HepG2 (cell line): Measurements from ENCODE around the gene CCDC97. TPM values are rescaled to one million over a fixed set of nuclear protein-coding genes. Genes with fewer than 3 reads are reported as not detected.

ENCODE experiments used
- ATAC-seq: fragments of 200-7000 bp; cut with Tn5 transposase; 3 replicates; pipeline ENCODE4 v1.9.1; 2020; ENCODE audit warnings: mild to moderate bottlenecking, moderate library complexity
- BruUV-seq: library from RNA; stranded (reverse); fragments of 400-500 nt; replicated peaks from 2 replicates; lab custom pipeline; 2021; lab: Mats Ljungman, UMichigan
- CTCF ChIA-PET: fragments of 300-600 bp; formaldehyde crosslinking; extraction: SDS; loops from one replicate; lab custom pipeline; 2021; ENCODE audit warnings: low total read pairs, inconsistent platforms, low intra/inter-chr PET ratio; lab: Yijun Ruan, JAX
- POLR2A ChIA-PET: fragments of 350-600 bp; sonication (Branson Sonifier 250); formaldehyde crosslinking; loops from one replicate; lab custom pipeline; 2020; ENCODE audit warnings: antibody characterized with exemption, inconsistent platforms; lab: Yijun Ruan, JAX
- DNase-seq: peaks from one replicate; pipeline ENCODE4 v3.0.0-alpha.2; 2015; ENCODE audit warnings: low spot score
- FAIRE-seq: peaks from 3 replicates; lab custom pipeline; 2011; peaks lifted over from hg19 to GRCh38; lab: Jason Lieb, UNC
- H2AFZ ChIP-seq: one replicate; pipeline ENCODE4 v1.6.1; 2011; ENCODE audit warnings: low read length, inconsistent platforms
- H3K27ac ChIP-seq: fragments of 300-600 bp; 3 replicates; pipeline ENCODE4 v1.8.0; 2011; ENCODE audit warnings: mixed run types, mild to moderate bottlenecking, mixed read lengths, low read length, inconsistent platforms; ENCODE audit not compliant: insufficient read depth; ENCODE audit errors: extremely low read length
- H3K27me3 ChIP-seq, 2 experiments: fragments of 200-600 bp in 1 of 2; 2 replicates in 1 of 2; 3 replicates in 1 of 2; pipeline versions ENCODE4 v1.6.0 to v1.8.0; 2011; ENCODE audit warnings: low read length in 2 of 2, mild to moderate bottlenecking in 2 of 2, moderate library complexity in 2 of 2, inconsistent platforms in 1 of 2; ENCODE audit not compliant: insufficient read depth in 2 of 2, control insufficient read depth in 1 of 2
- H3K36me3 ChIP-seq, 2 experiments: fragments of 200-600 bp in 1 of 2; replicated peaks in 1 of 2; 2 replicates in 1 of 2; 3 replicates in 1 of 2; pipeline versions ENCODE4 v1.5.1 to v1.8.0; 2011; ENCODE audit warnings: low read length in 2 of 2, inconsistent platforms in 1 of 2; ENCODE audit not compliant: insufficient read depth in 2 of 2, control insufficient read depth in 1 of 2
- H3K4me1 ChIP-seq: 2 replicates; pipeline ENCODE4 v1.5.1; 2012; ENCODE audit warnings: low read length, inconsistent platforms; ENCODE audit not compliant: insufficient read depth
- H3K4me2 ChIP-seq: 2 replicates; pipeline ENCODE4 v1.6.0; 2011; ENCODE audit warnings: low read depth, low read length, inconsistent platforms
- H3K4me3 ChIP-seq, 3 experiments: fragments of 200-600 bp in 1 of 3; sonication (generic), shearing (Covaris generic) in 1 of 3; replicated peaks in 1 of 3; 2 replicates each; pipeline ENCODE4 v1.5.1; 2011 to 2016; ENCODE audit warnings: low read length in 3 of 3, inconsistent platforms in 2 of 3, low read depth in 2 of 3, mild to moderate bottlenecking in 2 of 3, control low read depth in 1 of 3, mixed read lengths in 1 of 3; ENCODE audit not compliant: insufficient read depth in 1 of 3
- H3K79me2 ChIP-seq: one replicate; pipeline ENCODE4 v1.6.1; 2011; ENCODE audit warnings: low read length, inconsistent platforms; ENCODE audit not compliant: insufficient read depth
- H3K9ac ChIP-seq: 2 replicates; pipeline ENCODE4 v1.6.0; 2011; ENCODE audit warnings: mild to moderate bottlenecking, low read depth, low read length, inconsistent platforms; ENCODE audit not compliant: insufficient read depth
- H3K9me3 ChIP-seq: 2 replicates; pipeline ENCODE4 v1.5.1; 2012; ENCODE audit warnings: mild to moderate bottlenecking, low read length
- H4K20me1 ChIP-seq: 2 replicates; pipeline ENCODE4 v1.6.0; 2011; ENCODE audit warnings: inconsistent platforms, mild to moderate bottlenecking, low read length, moderate library complexity; ENCODE audit not compliant: insufficient read depth
- FOXK1 ChIP-seq: sonication (generic); formaldehyde crosslinking; IDR thresholded peaks from 2 replicates; pipeline ENCODE4 v1.4.0; 2020; ENCODE audit warnings: low read depth, missing genetic modification reagents, borderline replicate concordance
- JDP2 ChIP-seq: sonication (generic); formaldehyde crosslinking; IDR thresholded peaks from 2 replicates; pipeline ENCODE4 v1.8.1; 2022; ENCODE audit warnings: missing genetic modification reagents, borderline replicate concordance
- KAT2B ChIP-seq: fragments of 150-350 bp; IDR thresholded peaks from 2 replicates; pipeline ENCODE4 v1.6.1; 2014; ENCODE audit warnings: low read depth, low read length, borderline replicate concordance
- POGK ChIP-seq: sonication (generic); formaldehyde crosslinking; conservative IDR thresholded peaks from 2 replicates; pipeline ENCODE4 v1.8.0; 2022; ENCODE audit warnings: mild to moderate bottlenecking, moderate library complexity, missing genetic modification reagents
- SMC3 ChIP-seq: IDR thresholded peaks from 2 replicates; pipeline ENCODE4 v1.6.1; 2011; ENCODE audit warnings: low read length, improper control_type of control experiment
- ZFP82 ChIP-seq: sonication (generic); formaldehyde crosslinking; IDR thresholded peaks from 2 replicates; pipeline ENCODE4 v1.5.1; 2020; ENCODE audit warnings: mild to moderate bottlenecking, missing genetic modification reagents, borderline replicate concordance
- ZNF230 ChIP-seq: sonication (generic); formaldehyde crosslinking; IDR thresholded peaks from 2 replicates; pipeline ENCODE4 v1.4.0; 2020; ENCODE audit warnings: mild to moderate bottlenecking, missing genetic modification reagents
- ZNF33B ChIP-seq: sonication (generic); formaldehyde crosslinking; IDR thresholded peaks from 2 replicates; pipeline ENCODE4 v1.5.1; 2020; ENCODE audit warnings: mild to moderate bottlenecking, missing genetic modification reagents
- ZNF550 ChIP-seq: sonication (generic); formaldehyde crosslinking; IDR thresholded peaks from 2 replicates; pipeline ENCODE4 v1.4.0; 2020; ENCODE audit warnings: mild to moderate bottlenecking, missing genetic modification reagents, borderline replicate concordance
- ZNF589 ChIP-seq: sonication (generic); formaldehyde crosslinking; conservative IDR thresholded peaks from 2 replicates; pipeline ENCODE4 v1.8.0; 2022; ENCODE audit warnings: mild to moderate bottlenecking, moderate library complexity, missing genetic modification reagents
- WGBS: methylation state at CpG from one replicate; pipeline ENCODE4 v1.1.6; 2017; ENCODE audit warnings: low lambda C conversion rate; 5-methylcytosine and 5-hydroxymethylcytosine counted together
- in situ Hi-C: cut with HindIII; loops from 2 replicates; pipeline ENCODE4 v1.10.0; 2017; ENCODE audit warnings: low pct_unique_long_range_greater_than_20kb; ENCODE audit not compliant: extremely low pct_ligation_motif_present
- intact Hi-C: fragments of 100-400 bp; cut with micrococcal nuclease; formaldehyde crosslinking; loops from one replicate; pipeline ENCODE4 v1.10.0; 2022; ENCODE audit not compliant: unreplicated experiment
- polyA plus RNA-seq, 8 experiments: library from polyadenylated mRNA; depleted of rRNA in 3 of 8; stranded (reverse) in 7 of 8; unstranded in 1 of 8; fragments of >200 nt; fragmentation: Illumina TruSeq in 4 of 8; extraction: Trizol in 4 of 8; gene quantifications; 2 replicates each; pipeline versions ENCODE4 v1.2.1 to v1.2.3, GENCODE V29; 2011 to 2016; ENCODE audit warnings: low read depth in 4 of 8, missing spikeins in 1 of 8, mixed read lengths in 1 of 8; ENCODE audit not compliant: insufficient read depth in 1 of 8
- small RNA-seq, 3 experiments: library from RNA; depleted of rRNA; stranded (forward); fragments of <200 nt; gene quantifications; one replicate each; pipeline ENCODE3, GENCODE V24; 2012; ENCODE audit warnings: low read depth in 2 of 3, low replicate concordance in 1 of 3; ENCODE audit not compliant: insufficient read length in 3 of 3, insufficient read depth in 2 of 3
- total RNA-seq, 5 experiments: library from RNA; depleted of rRNA; stranded (reverse); fragments of >200 nt; fragmentation: Illumina TruSeq; extraction: Trizol; gene quantifications; 2 replicates each; pipeline ENCODE4 v1.2.3, GENCODE V29; 2016; ENCODE audit warnings: low read depth in 1 of 5
- TF ChIP-seq, protein P1 (sequence below): sonication (generic); formaldehyde crosslinking; IDR thresholded peaks from 2 replicates; pipeline ENCODE4 v1.4.0; 2020; ENCODE audit warnings: missing genetic modification reagents

The CCDC97 gene
- total and polyA plus RNA-seq, 2 of the 13 experiments (the other 11 are each of a cell fraction or from before 2014, with no cell fraction given) = 6.2 to 7.3 TPM

DNA sequence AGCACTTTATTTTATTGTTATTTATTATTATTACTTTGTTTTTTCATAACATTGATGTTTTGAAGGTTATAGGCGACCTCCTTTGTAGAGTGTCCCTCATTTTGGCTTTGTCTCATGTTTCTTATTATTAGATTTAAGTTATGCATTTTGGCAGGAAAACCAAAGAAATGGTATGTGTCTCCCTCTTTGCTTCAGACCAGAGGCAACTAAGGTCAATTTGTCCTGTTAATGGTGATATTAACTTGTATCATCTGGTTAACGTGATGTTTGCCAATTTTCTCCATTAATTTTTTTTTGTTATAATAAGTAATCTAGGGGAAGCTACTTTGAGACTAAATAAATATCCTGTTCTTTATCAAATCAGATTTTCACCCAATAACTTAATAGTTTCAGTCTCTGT is 62.5 kb downstream of the CCDC97 start (continued):
- TF ChIP-seq POGK (CRISPR knock-in tag) (no peak), ZNF550 (CRISPR knock-in tag) (no peak), ZNF33B (CRISPR knock-in tag) (no peak), KAT2B (no peak)
- TF ChIP-seq, protein P1, sequence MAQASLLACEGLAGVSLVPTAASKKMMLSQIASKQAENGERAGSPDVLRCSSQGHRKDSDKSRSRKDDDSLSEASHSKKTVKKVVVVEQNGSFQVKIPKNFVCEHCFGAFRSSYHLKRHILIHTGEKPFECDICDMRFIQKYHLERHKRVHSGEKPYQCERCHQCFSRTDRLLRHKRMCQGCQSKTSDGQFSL (CRISPR knock-in tag) = no peak

- Histone ChIP-seq H3K4me1 (peaks cover 26% of the 10 kb centered on the region), H3K36me3 (no peaks in the 10 kb centered on the region; a peak in 2 of 5 replicates), H3K27me3 (no peaks in the 10 kb centered on the region), H4K20me1 (no peaks in the 10 kb centered on the region), H3K9me3 (no peaks in the 10 kb centered on the region), H3K9ac (no peak overlapping the region), H2AFZ (no peak overlapping the region), H3K79me2 (no peaks in the 10 kb centered on the region), H3K4me3 (no peak overlapping the region), H3K4me2 (no peak overlapping the region), H3K27ac (no peak overlapping the region)
- FAIRE-seq (no peak), DNase-seq (no peak), ATAC-seq (no peak)
- CTCF ChIA-PET = no interaction called here
- in situ Hi-C loops (no loop called here), intact Hi-C loops (no loop called here)
- WGBS = 87% methylated on average over 12 of the region's 12 CpGs
- POLR2A ChIA-PET = interaction anchor here (2.2 kb wide), 1 partner anchor 10 kb away, joined by 7 read pairs; the partner anchor contains the start of gene B9D2
- TF ChIP-seq ZFP82 = no peak
- no peak for TF ChIP-seq ZNF230 (CRISPR knock-in tag)
- no peak for TF ChIP-seq JDP2
- TF ChIP-seq ZNF33B (CRISPR knock-in tag) = no peak
- TF ChIP-seq ZNF589 = no peak
- no peak for TF ChIP-seq FOXK1 (CRISPR knock-in tag)
- TF ChIP-seq SMC3 = no peak
- BruUV-seq = no TSS peak
Observed at GRCh38 chr19:41373993-41374392, 64.0 kb downstream of the CCDC97 start.

Small RNA genes lying within 50 kb of the gene (small RNA-seq; reads per million reads assigned to genes)
- 0 reads per million in 3 experiments for gene RN7SL34P

Other genes with a start within 250 kb of the CCDC97 start
- not detected in 2 replicates for gene CYP2A13, start 221.7 kb upstream of the CCDC97 start, total RNA-seq (2016; rRNA removed; fragmentation: Illumina TruSeq; extraction: Trizol)
- not detected in 2 replicates for gene CYP2A13, start 221.7 kb upstream of the CCDC97 start, polyA plus RNA-seq (2011; rRNA removed)
- gene CYP2F1, start 195.7 kb upstream of the CCDC97 start, total RNA-seq (2016; rRNA removed; fragmentation: Illumina TruSeq; extraction: Trizol) = not detected in 2 replicates
- not detected in 2 replicates for gene CYP2F1, start 195.7 kb upstream of the CCDC97 start, polyA plus RNA-seq (2011; rRNA removed)
- gene CYP2S1, start 117.0 kb upstream of the CCDC97 start, total RNA-seq (2016; rRNA removed; fragmentation: Illumina TruSeq; extraction: Trizol) = 0.09 TPM in 1 of 2 replicates, not detected in the other
- 1.8 and 2.1 TPM in 2 replicates for gene CYP2S1, start 117.0 kb upstream of the CCDC97 start, polyA plus RNA-seq (2011; rRNA removed)
- 0.31 and 0.71 TPM in 2 replicates for gene AXL, start 90.9 kb upstream of the CCDC97 start, total RNA-seq (2016; rRNA removed; fragmentation: Illumina TruSeq; extraction: Trizol)
- 5.7 and 5.9 TPM in 2 replicates for gene AXL, start 90.9 kb upstream of the CCDC97 start, polyA plus RNA-seq (2011; rRNA removed)
- gene HNRNPUL1, start 45.8 kb upstream of the CCDC97 start, total RNA-seq (2016; rRNA removed; fragmentation: Illumina TruSeq; extraction: Trizol) = 81.7 and 88.8 TPM in 2 replicates
- gene HNRNPUL1, start 45.8 kb upstream of the CCDC97 start, polyA plus RNA-seq (2011; rRNA removed) = 29.7 and 30.9 TPM in 2 replicates
- 2.7 and 4.1 TPM in 2 replicates for gene TGFB1, start 43.8 kb downstream of the CCDC97 start, total RNA-seq (2016; rRNA removed; fragmentation: Illumina TruSeq; extraction: Trizol)
- 5.4 and 6.2 TPM in 2 replicates for gene TGFB1, start 43.8 kb downstream of the CCDC97 start, polyA plus RNA-seq (2011; rRNA removed)
- gene B9D2, start 54.0 kb downstream of the CCDC97 start, total RNA-seq (2016; rRNA removed; fragmentation: Illumina TruSeq; extraction: Trizol) = 4.4 and 5.3 TPM in 2 replicates
- gene B9D2, start 54.0 kb downstream of the CCDC97 start, polyA plus RNA-seq (2011; rRNA removed) = 2.9 and 3.1 TPM in 2 replicates
- 6.3 and 8.4 TPM in 2 replicates for gene TMEM91, start 66.4 kb downstream of the CCDC97 start, total RNA-seq (2016; rRNA removed; fragmentation: Illumina TruSeq; extraction: Trizol)
- 10.3 and 11.2 TPM in 2 replicates for gene TMEM91, start 66.4 kb downstream of the CCDC97 start, polyA plus RNA-seq (2011; rRNA removed)
- gene EXOSC5, start 87.2 kb downstream of the CCDC97 start, total RNA-seq (2016; rRNA removed; fragmentation: Illumina TruSeq; extraction: Trizol) = 23.6 and 24.1 TPM in 2 replicates
- 26.5 and 31.5 TPM in 2 replicates for gene EXOSC5, start 87.2 kb downstream of the CCDC97 start, polyA plus RNA-seq (2011; rRNA removed)
- 9.7 and 11.8 TPM in 2 replicates for gene BCKDHA, start 87.6 kb downstream of the CCDC97 start, total RNA-seq (2016; rRNA removed; fragmentation: Illumina TruSeq; extraction: Trizol)
- 31.3 and 31.5 TPM in 2 replicates for gene BCKDHA, start 87.6 kb downstream of the CCDC97 start, polyA plus RNA-seq (2011; rRNA removed)
- 1.9 and 2.3 TPM in 2 replicates for gene B3GNT8, start 117.2 kb downstream of the CCDC97 start, total RNA-seq (2016; rRNA removed; fragmentation: Illumina TruSeq; extraction: Trizol)
- gene B3GNT8, start 117.2 kb downstream of the CCDC97 start, polyA plus RNA-seq (2011; rRNA removed) = 0.26 and 0.44 TPM in 2 replicates
- 39.0 and 51.9 TPM in 2 replicates for gene DMAC2, start 129.7 kb downstream of the CCDC97 start, total RNA-seq (2016; rRNA removed; fragmentation: Illumina TruSeq; extraction: Trizol)
- 66.0 TPM in 2 replicates for gene DMAC2, start 129.7 kb downstream of the CCDC97 start, polyA plus RNA-seq (2011; rRNA removed)
- 0.64 and 1.0 TPM in 2 replicates for gene ERICH4, start 133.0 kb downstream of the CCDC97 start, total RNA-seq (2016; rRNA removed; fragmentation: Illumina TruSeq; extraction: Trizol)
- 0.38 and 0.40 TPM in 2 replicates for gene ERICH4, start 133.0 kb downstream of the CCDC97 start, polyA plus RNA-seq (2011; rRNA removed)